ENCODE data around the gene ICA1.

ICA1 gene

DNA sequence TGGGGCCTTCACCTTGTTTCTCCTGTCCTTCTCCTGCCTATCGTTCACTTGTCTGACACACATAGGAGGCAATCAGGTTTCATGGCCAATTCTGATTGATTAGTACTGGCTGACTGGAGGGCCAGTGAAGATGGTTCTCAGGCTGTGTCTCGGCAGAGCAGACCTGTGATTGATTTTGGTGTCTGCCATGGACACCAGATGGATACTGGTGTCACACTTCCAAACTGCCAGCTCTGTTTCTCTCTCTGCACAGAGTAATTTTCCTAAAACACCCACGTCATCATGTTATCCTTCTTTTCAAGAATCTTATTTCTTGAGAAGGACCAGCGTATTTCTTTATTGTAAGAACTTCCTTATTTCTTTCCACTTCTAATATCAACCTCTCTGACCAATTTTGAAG is 117.1 kb downstream of the ICA1 start:
- no peaks in the 10 kb centered on the region for H3K36me3 ChIP-seq (ENCODE audit: control insufficient read depth, insufficient read depth, low read length)
- no peak overlapping the region for H3K27ac ChIP-seq (ENCODE audit: low read depth, low read length)
- no peaks in the 10 kb centered on the region for H3K27me3 ChIP-seq (ENCODE audit: control insufficient read depth, insufficient read depth, low read length)
- H3K9me3 ChIP-seq (ENCODE audit: control insufficient read depth, insufficient read depth, low read depth, low read length): no peaks in the 10 kb centered on the region
- peaks cover 28% of the 10 kb centered on the region for H3K4me1 ChIP-seq (ENCODE audit: control insufficient read depth, insufficient read depth, low read length)
- no peak overlapping the region for H3K4me3 ChIP-seq (ENCODE audit: low read depth, low read length)
- no peak overlapping the region for H3K9ac ChIP-seq (ENCODE audit: low read length)

DNA sequence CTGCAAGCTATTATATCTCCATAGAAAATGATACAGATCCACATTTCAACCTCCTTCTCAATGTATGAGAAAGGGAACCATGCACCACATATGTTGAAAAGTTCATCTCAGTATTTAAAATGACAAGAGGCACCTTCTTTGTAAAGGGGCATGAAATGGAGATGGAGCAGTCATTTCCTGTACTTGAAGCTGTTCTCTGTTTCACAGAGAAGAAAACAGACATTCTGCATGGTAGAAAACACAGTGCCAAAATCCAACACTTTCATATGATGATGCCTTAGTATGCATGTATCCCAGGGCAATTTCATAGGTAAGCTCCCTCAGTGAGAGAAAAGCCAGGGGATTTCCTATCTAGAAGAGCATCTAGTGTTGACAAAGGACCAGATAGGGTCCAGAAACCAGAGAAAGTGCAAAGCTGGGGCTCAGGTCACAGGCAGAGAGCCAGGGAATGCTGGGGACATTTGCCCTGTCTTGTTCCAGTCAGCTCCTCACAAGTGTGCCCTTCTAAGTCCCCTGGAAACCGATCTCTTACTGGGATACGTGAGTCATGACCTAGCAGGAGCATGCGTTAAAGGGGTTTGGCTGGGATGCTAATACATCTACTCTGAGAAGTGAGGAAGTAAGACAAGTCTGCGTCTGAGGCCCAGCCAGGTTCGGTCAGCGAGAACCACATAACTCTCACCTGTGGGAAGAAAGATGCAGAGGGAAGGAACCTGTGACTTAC is 118.7 kb downstream of the ICA1 start:
- H3K9ac ChIP-seq (ENCODE audit: low read length): no peak overlapping the region
- no peaks in the 10 kb centered on the region for H3K9me3 ChIP-seq (ENCODE audit: control insufficient read depth, insufficient read depth, low read depth, low read length)
- no peak overlapping the region for H3K4me3 ChIP-seq (ENCODE audit: low read depth, low read length)
- H3K36me3 ChIP-seq (ENCODE audit: control insufficient read depth, insufficient read depth, low read length): no peaks in the 10 kb centered on the region
- peaks cover 24% of the 10 kb centered on the region for H3K4me1 ChIP-seq (ENCODE audit: control insufficient read depth, insufficient read depth, low read length)
- no peak overlapping the region for H3K27ac ChIP-seq (ENCODE audit: low read depth, low read length)
- no peaks in the 10 kb centered on the region for H3K27me3 ChIP-seq (ENCODE audit: control insufficient read depth, insufficient read depth, low read length)

DNA sequence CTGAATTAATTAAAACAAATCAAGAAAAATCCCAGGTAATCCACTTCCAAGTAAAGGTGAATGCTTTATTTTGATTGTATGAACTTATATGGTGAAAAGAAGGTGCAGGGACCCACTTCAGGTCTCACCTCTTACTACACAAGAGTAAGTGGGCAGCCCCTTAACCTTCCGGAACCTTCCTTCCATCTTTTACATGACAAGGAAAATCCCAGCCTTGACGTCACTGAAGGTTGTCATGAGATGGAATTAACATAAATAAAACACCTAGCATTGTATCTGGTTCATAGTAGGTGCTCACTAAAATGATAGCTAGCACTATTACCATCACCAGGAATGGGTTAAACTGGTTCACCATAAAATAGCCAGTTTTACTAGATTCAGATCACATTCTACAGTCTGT is 119.5 kb downstream of the ICA1 start:
- H3K36me3 ChIP-seq (ENCODE audit: control insufficient read depth, insufficient read depth, low read length): no peaks in the 10 kb centered on the region
- peaks cover 18% of the 10 kb centered on the region for H3K4me1 ChIP-seq (ENCODE audit: control insufficient read depth, insufficient read depth, low read length)
- H3K4me3 ChIP-seq (ENCODE audit: low read depth, low read length): no peak overlapping the region
- H3K9me3 ChIP-seq (ENCODE audit: control insufficient read depth, insufficient read depth, low read depth, low read length): no peaks in the 10 kb centered on the region
- no peaks in the 10 kb centered on the region for H3K27me3 ChIP-seq (ENCODE audit: control insufficient read depth, insufficient read depth, low read length)
- no peak overlapping the region for H3K27ac ChIP-seq (ENCODE audit: low read depth, low read length)
- H3K9ac ChIP-seq (ENCODE audit: low read length): no peak overlapping the region

DNA sequence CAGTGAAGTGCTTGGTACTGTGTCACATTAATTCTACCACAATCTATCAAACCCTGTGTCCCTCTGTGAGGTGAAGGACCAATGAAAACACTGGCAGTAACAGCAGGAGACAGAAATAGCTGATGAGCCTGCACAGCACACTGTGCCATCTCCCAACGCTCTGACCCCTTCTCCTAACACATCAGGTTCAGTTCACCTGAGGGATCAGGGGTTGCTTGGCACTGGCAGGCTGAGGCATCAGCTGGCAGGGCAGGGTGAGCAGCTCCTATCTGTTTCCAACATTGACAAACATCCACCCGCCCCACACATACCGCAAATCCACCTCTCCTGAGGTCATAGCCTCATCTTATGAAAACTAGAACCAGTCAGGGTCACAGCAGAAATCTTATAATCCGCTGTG is 120.9 kb downstream of the ICA1 start:
- Histone ChIP-seq H3K27me3 (ENCODE audit: control insufficient read depth, insufficient read depth, low read length) (no peaks in the 10 kb centered on the region), H3K9me3 (ENCODE audit: control insufficient read depth, insufficient read depth, low read depth, low read length) (no peaks in the 10 kb centered on the region), H3K4me3 (ENCODE audit: low read depth, low read length) (no peak overlapping the region), H3K4me1 (ENCODE audit: control insufficient read depth, insufficient read depth, low read length) (peaks cover 8% of the 10 kb centered on the region; the same call in 1 of the 2 replicates), H3K36me3 (ENCODE audit: control insufficient read depth, insufficient read depth, low read length) (no peaks in the 10 kb centered on the region), H3K27ac (ENCODE audit: low read depth, low read length) (no peak overlapping the region), H3K9ac (ENCODE audit: low read length) (no peak overlapping the region)

DNA sequence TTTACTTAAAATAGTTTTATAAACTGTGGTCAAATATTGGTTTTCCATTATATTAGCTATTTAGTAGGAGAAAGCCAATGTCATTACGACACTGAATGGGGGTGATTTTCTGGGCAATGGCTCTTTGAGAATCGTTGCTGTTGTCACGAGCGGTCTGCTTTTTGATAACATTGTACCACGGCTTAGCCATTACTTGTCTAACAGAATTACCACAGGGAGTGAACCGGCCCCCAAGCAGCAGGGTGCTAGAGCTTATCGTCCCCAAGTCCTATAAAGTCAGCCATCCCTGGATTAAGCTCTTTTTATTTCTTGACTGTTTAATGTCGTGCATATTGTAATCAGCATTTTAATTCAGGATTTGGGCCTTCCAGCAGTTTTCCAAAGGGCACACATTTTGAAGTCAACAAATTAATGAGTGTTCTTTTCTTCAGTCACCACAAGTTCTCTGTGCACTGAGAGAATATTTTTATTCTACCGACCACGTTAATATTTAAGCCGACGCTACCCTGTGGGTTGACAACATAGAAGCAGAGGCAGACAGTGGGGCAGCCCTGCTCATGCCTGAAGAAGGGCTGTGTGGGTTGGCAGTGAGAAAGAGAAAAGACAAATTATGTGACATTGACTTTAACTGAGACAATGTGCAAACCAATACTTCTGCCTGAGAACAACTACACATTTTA is 125.8 kb downstream of the ICA1 start:
- Histone ChIP-seq H3K9me3 (ENCODE audit: control insufficient read depth, insufficient read depth, low read depth, low read length) (no peaks in the 10 kb centered on the region), H3K4me3 (ENCODE audit: low read depth, low read length) (no peak overlapping the region), H3K4me1 (ENCODE audit: control insufficient read depth, insufficient read depth, low read length) (peaks cover 2% of the 10 kb centered on the region; the same call in 1 of the 2 replicates), H3K27ac (ENCODE audit: low read depth, low read length) (no peak overlapping the region), H3K9ac (ENCODE audit: low read length) (no peak overlapping the region), H3K36me3 (ENCODE audit: control insufficient read depth, insufficient read depth, low read length) (no peaks in the 10 kb centered on the region), H3K27me3 (ENCODE audit: control insufficient read depth, insufficient read depth, low read length) (no peaks in the 10 kb centered on the region)

DNA sequence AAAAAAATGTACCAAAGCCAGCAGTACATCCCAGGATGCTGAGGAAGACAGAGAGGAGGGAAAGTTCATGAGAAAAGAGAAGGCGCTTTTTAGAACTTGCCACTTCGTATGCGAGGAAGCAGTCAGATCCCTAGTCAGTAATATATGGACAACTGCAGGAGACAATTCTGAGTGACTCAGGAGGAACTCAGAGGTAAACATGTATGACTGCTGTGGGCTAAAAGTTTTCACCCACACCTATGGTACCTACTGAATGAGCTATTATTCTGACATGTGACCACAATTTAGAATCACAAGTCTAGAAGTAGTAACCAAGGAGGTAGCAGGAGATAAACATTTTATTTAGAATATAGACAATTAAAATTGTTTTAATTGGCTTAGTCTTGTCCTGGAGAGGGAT is 126.5 kb downstream of the ICA1 start:
- H3K27ac ChIP-seq (ENCODE audit: low read depth, low read length): no peak overlapping the region

DNA sequence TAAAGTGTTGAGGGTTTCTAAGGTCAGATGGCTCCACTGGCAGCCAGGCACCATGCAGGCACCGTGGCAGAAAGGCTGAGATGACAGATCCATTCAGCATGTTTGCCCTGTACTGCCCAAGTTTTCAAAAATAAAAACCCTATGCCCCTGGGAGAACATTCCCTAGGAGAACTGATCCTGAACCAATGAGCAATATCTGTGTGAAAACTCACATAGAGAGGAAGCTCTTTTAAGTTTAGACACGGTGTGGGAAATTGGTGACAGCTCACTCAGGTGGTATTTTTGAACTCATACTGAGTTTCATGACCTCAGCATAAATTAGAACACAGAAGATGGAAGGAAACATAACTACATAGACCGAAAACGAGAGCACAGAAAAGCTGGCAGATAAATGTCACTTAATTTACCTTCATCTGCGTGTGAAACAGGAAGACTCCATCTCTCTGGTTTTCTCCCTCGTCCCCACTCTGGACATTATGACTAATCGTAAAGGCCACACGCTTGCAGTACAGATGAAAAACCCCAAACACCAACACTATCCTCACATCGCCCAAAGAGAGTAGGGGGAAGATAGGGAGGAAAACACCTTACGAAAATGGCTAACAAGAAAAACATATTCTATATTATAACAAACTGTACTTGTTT is 127.8 kb downstream of the ICA1 start:
- Histone ChIP-seq H3K27ac (ENCODE audit: low read depth, low read length) (no peak overlapping the region), H3K27me3 (ENCODE audit: control insufficient read depth, insufficient read depth, low read length) (no peaks in the 10 kb centered on the region), H3K9ac (ENCODE audit: low read length) (no peak overlapping the region), H3K4me1 (ENCODE audit: control insufficient read depth, insufficient read depth, low read length) (peaks cover 2% of the 10 kb centered on the region; the same call in 1 of the 2 replicates), H3K4me3 (ENCODE audit: low read depth, low read length) (no peak overlapping the region), H3K9me3 (ENCODE audit: control insufficient read depth, insufficient read depth, low read depth, low read length) (no peaks in the 10 kb centered on the region), H3K36me3 (ENCODE audit: control insufficient read depth, insufficient read depth, low read length) (no peaks in the 10 kb centered on the region)

More for the DNA sequence above, 126.5 kb downstream of the ICA1 start:
- Histone ChIP-seq H3K9me3 (ENCODE audit: control insufficient read depth, insufficient read depth, low read depth, low read length) (no peaks in the 10 kb centered on the region), H3K27me3 (ENCODE audit: control insufficient read depth, insufficient read depth, low read length) (no peaks in the 10 kb centered on the region), H3K9ac (ENCODE audit: low read length) (no peak overlapping the region), H3K4me3 (ENCODE audit: low read depth, low read length) (no peak overlapping the region), H3K4me1 (ENCODE audit: control insufficient read depth, insufficient read depth, low read length) (peaks cover 2% of the 10 kb centered on the region; the same call in 1 of the 2 replicates), H3K36me3 (ENCODE audit: control insufficient read depth, insufficient read depth, low read length) (no peaks in the 10 kb centered on the region)

DNA sequence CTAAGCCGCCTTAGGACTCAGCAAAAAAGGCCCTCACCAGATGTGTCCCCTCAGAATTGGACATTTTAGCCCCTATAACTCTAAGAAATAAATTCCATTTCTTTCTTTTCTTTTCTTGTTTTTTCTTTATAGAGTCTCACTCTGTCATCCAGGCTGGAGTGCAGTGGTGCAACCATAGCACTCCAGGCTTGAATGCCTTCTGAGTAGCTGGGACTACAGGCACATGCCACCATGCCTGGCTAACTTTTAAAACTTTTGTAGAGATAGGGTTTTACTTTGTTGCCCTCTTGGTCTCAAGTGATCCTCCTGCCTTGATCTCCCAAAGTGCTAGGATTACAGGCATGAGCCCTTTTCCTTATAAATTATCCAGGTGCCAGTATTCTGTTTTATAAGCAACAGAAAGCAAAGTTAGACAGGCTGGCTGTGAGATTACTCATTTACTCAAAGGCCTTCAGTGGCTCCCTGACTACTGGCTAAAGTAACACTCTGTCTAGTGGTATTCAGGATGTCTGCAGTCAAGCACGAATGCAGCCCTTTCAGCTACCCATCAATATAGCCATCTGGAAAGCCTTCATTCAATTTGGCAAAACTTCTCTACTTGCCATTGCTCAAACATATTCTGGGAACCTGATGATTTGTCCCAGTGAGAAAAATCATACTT is 128.6 kb downstream of the ICA1 start:
- no peak overlapping the region for H3K4me3 ChIP-seq (ENCODE audit: low read depth, low read length)
- H3K27me3 ChIP-seq (ENCODE audit: control insufficient read depth, insufficient read depth, low read length): no peaks in the 10 kb centered on the region
- no peaks in the 10 kb centered on the region for H3K9me3 ChIP-seq (ENCODE audit: control insufficient read depth, insufficient read depth, low read depth, low read length)
- no peak overlapping the region for H3K27ac ChIP-seq (ENCODE audit: low read depth, low read length)
- H3K4me1 ChIP-seq (ENCODE audit: control insufficient read depth, insufficient read depth, low read length): peaks cover 2% of the 10 kb centered on the region; the same call in 1 of the 2 replicates
- H3K36me3 ChIP-seq (ENCODE audit: control insufficient read depth, insufficient read depth, low read length): no peaks in the 10 kb centered on the region
- no peak overlapping the region for H3K9ac ChIP-seq (ENCODE audit: low read length)

DNA sequence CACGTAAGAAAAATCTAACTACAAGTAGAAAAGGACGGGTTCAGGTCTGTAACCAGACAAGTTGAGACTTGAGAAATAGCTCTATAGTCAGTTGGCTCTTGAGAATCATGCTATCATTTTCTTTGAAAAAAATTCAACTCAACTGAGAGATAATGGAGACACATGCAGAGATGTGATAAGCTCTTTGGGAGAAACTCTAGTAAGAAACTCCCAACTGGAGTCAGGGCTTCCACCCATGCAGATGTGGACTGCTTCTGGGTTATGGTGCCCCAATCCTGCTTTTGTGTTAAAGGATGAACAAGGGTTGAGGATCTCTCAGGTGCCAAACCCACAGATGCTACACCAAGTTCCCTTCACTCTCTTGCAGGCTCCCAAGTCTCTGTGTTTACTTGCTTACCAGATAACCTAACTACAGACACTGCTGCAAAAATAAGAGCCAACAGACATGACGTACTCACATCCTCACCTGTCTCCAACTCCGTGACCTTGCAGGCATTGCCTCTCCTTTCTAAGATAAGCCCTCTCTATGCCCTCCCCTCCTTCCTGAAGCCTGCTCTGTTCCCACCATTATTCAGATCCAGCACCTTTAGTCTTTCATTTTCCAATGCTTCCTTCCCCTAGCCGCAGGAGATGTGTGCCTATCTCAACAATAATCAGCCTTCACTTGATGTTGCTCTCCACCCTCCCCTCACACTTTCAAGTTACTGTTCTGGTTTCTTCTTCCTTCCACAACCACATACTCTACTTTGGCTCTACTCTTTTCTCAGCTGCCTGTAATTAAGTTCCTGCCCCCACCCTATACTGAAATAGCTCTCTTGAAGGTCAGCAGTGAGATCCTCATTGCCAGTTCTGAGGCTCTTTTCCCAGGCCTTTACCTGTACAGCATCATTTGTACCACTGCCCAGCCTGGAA is 130.0 kb downstream of the ICA1 start:
- H3K4me1 ChIP-seq (ENCODE audit: control insufficient read depth, insufficient read depth, low read length): peaks cover 2% of the 10 kb centered on the region; the same call in 1 of the 2 replicates
- no peak overlapping the region for H3K9ac ChIP-seq (ENCODE audit: low read length)
- no peak overlapping the region for H3K27ac ChIP-seq (ENCODE audit: low read depth, low read length)

DNA sequence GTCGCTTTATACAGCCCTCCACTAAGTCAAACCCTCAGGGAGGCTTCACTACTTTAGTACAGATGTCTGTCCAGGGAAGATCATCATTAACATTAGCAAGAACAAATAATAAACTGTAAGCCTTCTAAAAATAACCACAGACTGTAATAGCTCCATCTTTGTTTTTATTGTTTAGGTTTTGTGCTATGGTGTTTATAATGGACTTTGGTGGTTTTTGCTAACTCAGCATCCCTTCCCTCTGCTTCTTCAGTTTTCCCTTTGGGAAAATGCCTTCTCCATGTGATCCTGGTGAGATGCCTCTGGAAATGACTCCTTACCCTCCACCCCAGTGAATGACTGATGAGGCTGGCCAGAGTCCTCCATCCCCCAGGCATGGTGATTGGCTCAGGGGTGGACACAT is 131.3 kb downstream of the ICA1 start:
- H3K27me3 ChIP-seq (ENCODE audit: control insufficient read depth, insufficient read depth, low read length): no peaks in the 10 kb centered on the region
- no peaks in the 10 kb centered on the region for H3K36me3 ChIP-seq (ENCODE audit: control insufficient read depth, insufficient read depth, low read length)
- H3K9me3 ChIP-seq (ENCODE audit: control insufficient read depth, insufficient read depth, low read depth, low read length): no peaks in the 10 kb centered on the region
- no peak overlapping the region for H3K4me3 ChIP-seq (ENCODE audit: low read depth, low read length)
- no peak overlapping the region for H3K9ac ChIP-seq (ENCODE audit: low read length)
- H3K27ac ChIP-seq (ENCODE audit: low read depth, low read length): no peak overlapping the region
- peaks cover 8% of the 10 kb centered on the region for H3K4me1 ChIP-seq (ENCODE audit: control insufficient read depth, insufficient read depth, low read length)

More for the DNA sequence above, 130.0 kb downstream of the ICA1 start:
- no peaks in the 10 kb centered on the region for H3K36me3 ChIP-seq (ENCODE audit: control insufficient read depth, insufficient read depth, low read length)
- no peak overlapping the region for H3K4me3 ChIP-seq (ENCODE audit: low read depth, low read length)
- no peaks in the 10 kb centered on the region for H3K27me3 ChIP-seq (ENCODE audit: control insufficient read depth, insufficient read depth, low read length)
- no peaks in the 10 kb centered on the region for H3K9me3 ChIP-seq (ENCODE audit: control insufficient read depth, insufficient read depth, low read depth, low read length)
